ENCODE results near the gene MRPS34.
"Not testable (repeated sequence)": the region's sequence is repeated elsewhere in the genome, so short reads cannot be mapped to it uniquely, and the experiment has no call there.

Gene MRPS34

GRCh38 chr16:1772908-1773702 is at the start of gene MRPS34:
TSS of gene MRPS34 (minus strand) at chr16:1773134. CDS start at chr16:1773119, 15 bp downstream.
- DNase-seq (ENCODE audit: low read depth in 2 of 2) = peak; percentile 65 to 77

- no peak for DNase-seq (ENCODE audit: low read depth in 2 of 2)
Observed at GRCh38 chr16:1821861-1822611, 49.1 kb upstream of the MRPS34 start.

- no peak for DNase-seq (ENCODE audit: low read depth in 2 of 2)
Observed at GRCh38 chr16:1820946-1821290, 48.0 kb upstream of the MRPS34 start.

GRCh38 chr16:1820096-1820945 is 47.4 kb upstream of the MRPS34 start:
- DNase-seq (ENCODE audit: low read depth in 2 of 2) = no peak

GRCh38 chr16:1819611-1820010 is 46.7 kb upstream of the MRPS34 start:
- no peak for DNase-seq (ENCODE audit: low read depth in 2 of 2)

- DNase-seq (ENCODE audit: low read depth in 2 of 2) = no peak
Observed at GRCh38 chr16:1818873-1819525, 46.1 kb upstream of the MRPS34 start.

GRCh38 chr16:1818204-1818872 is 45.4 kb upstream of the MRPS34 start:
- DNase-seq (ENCODE audit: low read depth in 2 of 2) = no peak

GRCh38 chr16:1817716-1818115 is 44.8 kb upstream of the MRPS34 start:
- no peak for DNase-seq (ENCODE audit: low read depth in 2 of 2)

- no peak for DNase-seq (ENCODE audit: low read depth in 2 of 2)
Observed at GRCh38 chr16:1817276-1817589, 44.3 kb upstream of the MRPS34 start.

- no peak for DNase-seq (ENCODE audit: low read depth in 2 of 2)
Observed at GRCh38 chr16:1816396-1817275, 43.7 kb upstream of the MRPS34 start.

- DNase-seq (ENCODE audit: low read depth in 2 of 2) = no peak
Observed at GRCh38 chr16:1815461-1815860, 42.5 kb upstream of the MRPS34 start.

GRCh38 chr16:1812732-1813163 is 39.8 kb upstream of the MRPS34 start:
- DNase-seq (ENCODE audit: low read depth in 2 of 2) = peak; percentile 33

- DNase-seq (ENCODE audit: low read depth in 2 of 2) = no peak
Observed at GRCh38 chr16:1810536-1810935, 37.6 kb upstream of the MRPS34 start.

GRCh38 chr16:1810106-1810505 is 37.2 kb upstream of the MRPS34 start:
- no peak for DNase-seq (ENCODE audit: low read depth in 2 of 2)

- no peak for DNase-seq (ENCODE audit: low read depth in 2 of 2)
Observed at GRCh38 chr16:1809281-1809801, 36.4 kb upstream of the MRPS34 start.

GRCh38 chr16:1808691-1809090 is 35.8 kb upstream of the MRPS34 start:
- DNase-seq (ENCODE audit: low read depth in 2 of 2) = no peak

- DNase-seq (ENCODE audit: low read depth in 2 of 2) = no peak
Observed at GRCh38 chr16:1807626-1808025, 34.7 kb upstream of the MRPS34 start.

GRCh38 chr16:1800701-1801100 is 27.8 kb upstream of the MRPS34 start:
- no peak for DNase-seq (ENCODE audit: low read depth in 2 of 2)

- DNase-seq (ENCODE audit: low read depth in 2 of 2) = not testable (repeated sequence)
Observed at GRCh38 chr16:1799263-1799662, 26.3 kb upstream of the MRPS34 start.

Data from stimulated activated CD4-positive, alpha-beta T cell treated with anti-CD3 and anti-CD28 coated beads, Interleukin-1b, Interleukin-23, amount 100 ng/mL, for 4 hours (primary cell).